GM18951 (cell line): ENCODE data around the gene KIF26B.

Experiments
- POLR2A ChIP-seq: IDR thresholded peaks from 4 replicates; pipeline ENCODE4 v1.6.1; 2011; ENCODE audit warnings: mild to moderate bottlenecking; ENCODE audit not compliant: insufficient read length, insufficient read depth; ENCODE audit errors: extremely low read depth
- in situ Hi-C: fragments of 300-500 bp; cut with MboI; formaldehyde crosslinking; loops from one replicate; pipeline ENCODE4 v1.12.0; 2022; ENCODE audit warnings: low sequenced_read_pairs, mixed read lengths, inconsistent platforms; ENCODE audit not compliant: unreplicated experiment

KIF26B gene

DNA sequence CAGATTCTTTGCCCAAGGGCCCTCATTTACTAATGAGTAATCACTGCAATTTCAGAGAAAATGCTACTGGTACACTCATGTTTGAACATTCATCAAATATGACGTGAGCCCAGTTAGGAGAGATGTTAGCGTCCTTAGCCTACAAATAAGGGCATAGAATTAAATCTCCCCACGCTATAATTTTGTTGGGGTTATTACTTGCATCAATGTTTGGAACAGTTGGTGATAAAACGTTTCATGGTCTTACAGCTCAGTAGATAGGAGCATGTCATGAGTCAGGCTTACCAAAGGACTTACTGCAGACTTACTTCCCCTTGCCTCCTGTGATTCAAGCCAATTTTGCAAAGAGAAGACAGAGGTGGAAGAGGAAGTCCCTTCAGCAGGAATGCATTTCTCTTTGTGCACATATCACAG lies 304.0 kb downstream of the KIF26B start:
- in situ Hi-C loops: no loop called here
- TF ChIP-seq POLR2A: no peak

- in situ Hi-C loops: no loop called here
- TF ChIP-seq POLR2A: no peak
Observed at GRCh38 chr1:245459621-245460020, 304.8 kb downstream of the KIF26B start.

DNA sequence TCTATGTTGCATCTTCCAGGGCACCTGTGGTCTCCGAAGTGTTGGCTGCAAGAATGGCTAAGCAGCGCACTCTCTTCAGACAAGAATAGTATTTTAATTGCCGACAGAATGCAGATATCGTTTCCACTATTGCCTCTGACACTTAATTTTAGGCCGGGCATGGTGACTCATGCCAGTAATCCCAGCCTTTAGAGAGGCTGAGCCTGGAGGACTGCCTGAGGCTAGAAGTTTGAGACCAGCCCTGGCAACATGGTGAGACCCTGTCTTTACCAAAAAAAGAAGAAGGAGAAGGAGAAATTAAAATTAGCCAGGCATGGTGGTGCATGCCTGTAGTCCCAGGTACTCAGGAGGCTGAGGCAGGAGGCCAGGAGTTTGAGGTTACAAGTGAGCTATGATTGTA lies 306.9 kb downstream of the KIF26B start:
- TF ChIP-seq POLR2A: no peak
- in situ Hi-C loops: no loop called here

DNA sequence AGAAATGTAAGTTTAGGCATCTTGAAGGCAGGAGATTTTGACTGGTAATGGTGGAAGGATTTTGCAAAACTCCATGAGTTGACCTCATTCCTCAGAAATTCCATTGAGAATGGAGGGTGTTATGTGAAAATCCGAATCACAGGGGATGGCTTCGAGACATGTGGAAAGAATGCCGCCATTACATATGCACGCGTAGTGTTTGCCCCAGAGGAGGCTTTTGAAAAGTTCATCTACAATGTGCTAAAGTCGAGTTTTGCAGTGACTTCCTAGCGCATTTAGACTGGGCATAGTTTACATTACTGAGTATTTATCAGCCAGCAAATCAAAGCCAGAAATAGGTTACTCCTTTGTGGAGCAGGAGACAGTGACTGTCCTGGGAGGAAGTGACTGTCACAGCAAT lies 307.4 kb downstream of the KIF26B start:
- in situ Hi-C loops: no loop called here
- no peak for TF ChIP-seq POLR2A

- in situ Hi-C loops: no loop called here
- TF ChIP-seq POLR2A: no peak
Observed at GRCh38 chr1:245463392-245464165, 308.8 kb downstream of the KIF26B start.

DNA sequence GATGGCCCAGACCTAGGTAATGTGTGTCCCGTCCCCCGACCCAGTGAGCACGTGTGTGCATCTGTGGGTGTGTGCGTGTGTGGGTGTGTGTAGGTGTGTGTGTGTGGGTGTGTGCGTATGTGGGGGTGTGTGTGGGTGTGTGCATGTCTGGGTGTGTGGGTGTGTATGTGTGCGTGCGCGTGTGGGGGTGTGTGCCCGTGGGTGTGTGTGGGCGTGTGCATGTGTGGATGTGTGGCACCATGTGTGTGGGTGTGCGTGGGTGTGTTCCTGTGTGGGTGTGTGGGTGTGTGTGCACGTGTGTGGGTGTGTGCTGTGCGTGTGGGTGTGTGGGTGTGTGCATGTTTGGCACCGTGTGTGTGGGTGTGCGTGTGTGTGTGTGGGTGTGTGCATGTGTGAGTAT lies 309.5 kb downstream of the KIF26B start:
- in situ Hi-C loops: no loop called here
- TF ChIP-seq POLR2A: no peak

DNA sequence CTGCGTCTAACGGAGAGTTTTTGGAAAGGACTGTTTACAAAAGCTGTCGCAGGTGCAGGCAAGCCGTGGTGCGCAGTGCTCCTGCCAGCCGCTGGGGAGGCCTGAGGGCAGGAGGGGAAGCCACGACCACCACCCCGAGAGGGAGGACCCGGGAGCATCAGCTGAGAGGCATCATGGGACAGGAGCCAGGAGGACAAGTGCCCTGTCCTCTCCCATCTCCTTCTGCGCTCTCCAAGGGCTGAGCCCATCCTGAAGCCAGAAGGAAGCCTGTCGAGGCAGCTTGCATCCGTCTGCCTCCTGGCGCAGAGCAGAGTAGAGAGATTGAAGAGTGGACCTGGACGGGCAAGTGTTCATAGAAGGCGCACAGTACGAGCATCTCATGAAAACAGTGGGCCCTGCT lies 310.9 kb downstream of the KIF26B start:
- TF ChIP-seq POLR2A: no peak
- in situ Hi-C loops: no loop called here

GRCh38 chr1:245466261-245466660 lies 311.5 kb downstream of the KIF26B start:
- in situ Hi-C loops: no loop called here
- no peak for TF ChIP-seq POLR2A

DNA sequence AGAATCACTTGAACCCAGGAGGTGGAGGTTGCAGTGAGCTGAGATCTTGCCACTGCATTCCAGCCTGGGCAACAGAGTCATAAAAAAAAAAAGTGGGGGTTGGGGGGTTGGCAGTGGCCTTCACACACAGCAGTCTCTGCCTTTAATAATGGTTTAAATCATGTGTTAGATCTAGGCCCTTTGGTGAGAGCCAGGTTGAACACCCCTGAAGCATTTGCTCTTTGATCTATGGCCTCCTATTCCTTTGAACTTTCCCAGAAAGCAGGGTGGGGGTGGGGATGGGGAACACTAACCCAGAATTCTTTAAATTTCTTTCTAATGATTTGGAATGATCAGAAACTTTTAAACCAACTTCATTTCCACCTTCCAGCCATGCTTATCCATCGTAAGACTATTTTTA lies 313.0 kb downstream of the KIF26B start:
- in situ Hi-C loops: no loop called here
- TF ChIP-seq POLR2A: no peak

DNA sequence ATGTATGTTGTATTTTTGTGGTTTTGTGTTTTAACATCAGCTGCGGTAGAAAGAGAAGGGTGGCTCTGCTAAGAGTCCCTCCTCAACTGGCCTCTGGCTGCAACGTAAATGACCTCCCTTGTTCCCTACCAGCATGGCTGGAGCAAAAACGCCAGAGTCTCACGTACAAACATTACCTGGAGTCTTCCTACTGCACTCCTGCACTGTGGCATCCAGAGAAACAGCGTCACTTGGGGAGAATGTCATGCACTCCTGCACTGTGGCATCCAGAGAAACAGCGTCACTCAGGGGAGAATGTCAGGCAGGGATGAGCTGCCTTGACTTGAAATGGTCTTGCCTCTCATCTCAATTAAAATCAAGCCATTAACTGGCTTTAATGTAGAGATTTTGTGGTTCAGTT lies 314.2 kb downstream of the KIF26B start:
- TF ChIP-seq POLR2A: no peak
- in situ Hi-C loops: no loop called here

GRCh38 chr1:245469734-245470133 lies 314.9 kb downstream of the KIF26B start:
- no peak for TF ChIP-seq POLR2A
- in situ Hi-C loops: no loop called here

GRCh38 chr1:245475126-245475525 lies 320.3 kb downstream of the KIF26B start:
- in situ Hi-C loops: no loop called here
- no peak for TF ChIP-seq POLR2A

DNA sequence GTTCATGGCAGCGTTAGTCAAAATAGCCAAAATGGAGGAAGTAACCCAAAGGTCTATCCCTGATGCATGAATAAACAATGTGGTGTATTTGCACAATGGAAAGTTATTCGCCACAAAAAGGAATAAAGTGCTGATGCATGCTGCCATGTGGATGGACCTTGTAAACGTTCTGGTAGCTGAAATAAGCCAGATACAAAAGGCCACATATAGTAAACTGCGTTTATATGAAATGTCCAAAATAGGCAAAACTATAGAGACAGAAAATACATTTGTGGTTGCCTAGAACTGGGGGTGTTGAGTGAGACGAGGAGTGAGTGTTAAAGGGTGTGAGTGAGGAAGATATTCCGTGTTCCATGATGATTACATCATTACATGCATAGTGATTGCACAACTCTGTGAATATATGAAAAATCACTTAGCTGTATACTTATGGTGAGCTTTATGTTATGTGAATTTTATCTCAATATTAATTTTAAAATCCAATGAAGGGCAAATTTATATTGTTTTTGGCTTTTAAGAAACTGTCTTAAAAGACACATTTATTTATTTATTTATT lies 321.3 kb downstream of the KIF26B start:
- TF ChIP-seq POLR2A: no peak

DNA sequence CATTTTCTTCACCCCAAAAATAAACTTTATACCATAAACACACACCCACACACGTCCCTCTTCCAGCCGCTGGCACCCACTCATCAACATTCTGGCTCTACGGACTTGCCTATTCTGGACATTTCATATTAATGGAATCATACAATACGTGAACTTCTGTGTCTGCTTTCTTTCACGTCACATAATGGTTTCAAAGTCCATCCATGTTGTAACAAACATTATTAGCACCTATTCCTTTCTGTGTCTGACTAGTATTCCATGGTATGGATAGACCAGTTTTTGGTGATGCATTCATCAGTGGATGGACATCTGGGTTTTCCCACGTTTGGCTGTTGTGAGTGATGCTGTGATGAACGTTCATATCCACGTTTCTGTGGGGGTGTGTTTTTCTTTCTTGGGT lies 323.2 kb downstream of the KIF26B start:
- in situ Hi-C loops: no loop called here
- no peak for TF ChIP-seq POLR2A

More for the DNA sequence above, 321.3 kb downstream of the KIF26B start:
- in situ Hi-C loops: no loop called here
